Ascending aorta (tissue), 2 donors: ENCODE measurements around the gene MED15. TPM values are rescaled to one million over a fixed set of nuclear protein-coding genes. Genes with fewer than 3 reads are reported as not detected.

Source experiments
- DNase-seq, 2 donors: peaks; one replicate each; pipeline ENCODE4 v3.0.0-alpha.2; 2019; ENCODE audit warnings: low spot score in 2 of 2
- H3K27ac ChIP-seq, 2 donors: fragments of 200-600 bp; sonication (generic); one replicate each; pipeline ENCODE4 v1.5.1; 2016 to 2017; ENCODE audit warnings: mild to moderate bottlenecking in 1 of 2
- H3K27me3 ChIP-seq: fragments of 200-600 bp; sonication (generic); one replicate; pipeline ENCODE4 v1.5.1; 2017
- H3K36me3 ChIP-seq, 2 donors: fragments of 200-600 bp; sonication (generic); one replicate each; pipeline ENCODE4 v1.5.1; 2016
- H3K4me1 ChIP-seq, 2 donors: fragments of 200-600 bp; sonication (generic); one replicate each; pipeline ENCODE4 v1.5.1; 2016 to 2017; ENCODE audit warnings: mild to moderate bottlenecking in 1 of 2
- H3K4me3 ChIP-seq, 2 donors: fragments of 200-600 bp; sonication (generic); one replicate each; pipeline ENCODE4 v1.5.1; 2016 to 2017; ENCODE audit warnings: mild to moderate bottlenecking in 1 of 2
- H3K9me3 ChIP-seq, 2 donors: fragments of 200-600 bp; sonication (generic); one replicate each; pipeline ENCODE4 v1.5.1; 2016
- CTCF ChIP-seq, 3 experiments: fragments of 200-600 bp in 2 of 3; fragments of 450-650 bp in 1 of 3; sonication (generic) in 2 of 3; IDR thresholded peaks; one replicate each; pipeline ENCODE4 v1.5.1; 2016 to 2019; ENCODE audit warnings: antibody characterized with exemption in 3 of 3, mild to moderate bottlenecking in 1 of 3, moderate library complexity in 1 of 3
- intact Hi-C: fragments of 100-400 bp; cut with DNase I; formaldehyde crosslinking; loops from one replicate; pipeline ENCODE4 v1.15.1; 2023
- total RNA-seq: library from RNA; depleted of rRNA; stranded (reverse); fragments of >200 nt; gene quantifications from one replicate; pipeline ENCODE4 v1.1.0, GENCODE V29; 2016

The MED15 gene
- total RNA-seq, 1 donor from 2014 or later, result 204 TPM

DNA sequence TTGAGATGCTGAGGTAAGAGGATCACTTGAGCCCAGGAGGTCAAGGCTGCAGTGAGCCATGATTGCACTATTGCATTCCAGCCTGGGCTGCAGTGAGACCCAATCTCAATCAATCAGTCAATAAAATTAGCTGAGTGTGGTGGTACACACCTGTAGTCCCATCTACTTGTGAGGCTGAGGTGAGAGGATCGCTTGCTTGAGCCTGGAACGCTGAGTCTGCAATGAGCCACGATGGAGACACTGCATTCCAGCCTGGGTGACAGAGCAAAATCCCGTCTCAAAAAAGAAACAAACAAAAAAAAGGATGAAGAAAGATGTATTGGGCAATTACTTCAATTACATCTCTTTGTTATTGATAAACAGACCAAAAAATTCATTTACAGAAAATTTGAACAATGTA lies 54.5 kb downstream of the MED15 start:
- peaks cover 37 to 69% of the 10 kb centered on the region in 2 donors for H3K36me3 ChIP-seq

DNA sequence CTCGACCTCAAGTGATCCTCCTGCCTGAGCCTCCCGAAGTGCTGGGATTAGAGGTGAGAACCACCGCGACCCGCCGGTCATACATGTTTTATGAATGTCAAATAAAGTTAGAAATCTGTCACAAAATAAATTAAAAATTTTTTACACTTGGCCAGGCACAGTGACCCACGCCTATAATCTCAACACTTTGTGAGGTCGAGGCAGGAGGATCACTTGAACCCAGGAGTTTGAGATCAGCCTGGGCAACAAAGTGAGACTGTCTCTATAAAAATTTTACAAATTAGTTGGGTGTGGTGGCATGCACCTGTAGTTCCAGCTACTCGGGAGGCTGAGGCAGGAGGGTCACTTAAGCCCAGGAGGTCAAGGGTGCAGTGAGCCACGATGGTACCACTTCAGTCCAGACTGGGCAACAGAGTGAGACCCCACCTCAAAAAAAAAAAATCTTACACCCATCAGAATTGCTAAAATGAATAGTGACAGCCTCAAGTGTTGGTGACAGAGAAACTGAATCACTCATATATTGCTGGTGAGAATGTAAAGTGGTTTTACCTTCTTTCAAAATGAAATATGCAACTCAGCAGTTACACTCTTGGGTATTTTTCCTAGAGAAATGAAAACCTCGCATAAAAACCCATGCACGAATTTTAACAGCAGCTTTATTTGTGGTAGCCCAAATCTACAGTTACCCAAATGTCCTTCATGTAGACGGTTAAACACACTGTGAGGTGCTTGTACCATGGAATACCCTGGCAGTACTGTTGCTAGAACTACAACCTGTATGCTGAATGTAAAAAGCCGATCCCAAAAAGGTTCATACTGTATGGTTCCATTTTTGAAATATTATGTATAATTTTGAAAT lies 55.4 kb downstream of the MED15 start:
- no peak for DNase-seq
- intact Hi-C loops, result no loop called here

More for the DNA sequence above, 54.5 kb downstream of the MED15 start:
- no peaks in the 10 kb centered on the region for H3K9me3 ChIP-seq
- no peak for TF ChIP-seq CTCF (IDR thresholded peaks at IDR 0.05)
- intact Hi-C loops, result no loop called here
- no peak for DNase-seq
- H3K4me3 ChIP-seq, result no peak overlapping the region
- H3K4me1 ChIP-seq, result peaks cover 3 to 11% of the 10 kb centered on the region in 2 donors
- no peak overlapping the region for H3K27ac ChIP-seq
- H3K27me3 ChIP-seq, result no peaks in the 10 kb centered on the region

GRCh38 chr22:20563466-20563906 lies 56.1 kb downstream of the MED15 start:
- Histone ChIP-seq H3K4me3 (no peak overlapping the region), H3K4me1 (peaks cover 15 to 16% of the 10 kb centered on the region in 2 donors), H3K36me3 (peaks cover 53 to 78% of the 10 kb centered on the region in 2 donors), H3K27ac (no peak overlapping the region), H3K27me3 (no peaks in the 10 kb centered on the region), H3K9me3 (no peaks in the 10 kb centered on the region)
- intact Hi-C loops, result no loop called here
- no peak for TF ChIP-seq CTCF (IDR thresholded peaks at IDR 0.05)
- no peak for DNase-seq

More for the DNA sequence above, 55.4 kb downstream of the MED15 start:
- Histone ChIP-seq H3K27me3 (no peaks in the 10 kb centered on the region), H3K36me3 (peaks cover 46 to 76% of the 10 kb centered on the region in 2 donors), H3K27ac (no peak overlapping the region), H3K4me3 (no peak overlapping the region), H3K9me3 (no peaks in the 10 kb centered on the region), H3K4me1 (peaks cover 8 to 11% of the 10 kb centered on the region in 2 donors)
- no peak for TF ChIP-seq CTCF (IDR thresholded peaks at IDR 0.05)

DNA sequence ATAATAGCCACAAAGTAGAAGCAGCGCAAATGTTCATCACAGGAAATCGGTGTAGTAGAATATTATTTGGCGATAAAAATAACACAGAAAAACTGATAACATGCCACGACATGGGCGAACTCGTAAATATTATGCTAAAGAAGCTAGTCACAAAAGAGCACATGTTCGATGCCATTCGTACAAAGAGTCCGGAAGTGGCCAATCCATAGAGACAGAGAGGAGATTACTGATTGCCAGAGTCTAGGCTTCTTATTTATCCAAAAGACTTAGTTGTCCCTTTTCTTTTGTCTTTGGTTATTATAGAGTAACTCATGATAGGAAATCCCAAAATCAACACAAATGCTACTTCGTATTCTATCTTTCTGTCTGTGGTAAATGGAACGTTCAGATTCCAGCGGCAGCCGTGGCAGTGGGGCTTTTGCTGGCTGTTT lies 56.5 kb downstream of the MED15 start:
- no peaks in the 10 kb centered on the region for H3K27me3 ChIP-seq
- intact Hi-C loops, result no loop called here
- peaks cover 52 to 76% of the 10 kb centered on the region in 2 donors for H3K36me3 ChIP-seq
- H3K27ac ChIP-seq, result no peak overlapping the region
- TF ChIP-seq CTCF (IDR thresholded peaks at IDR 0.05), result no peak
- H3K4me3 ChIP-seq, result no peak overlapping the region
- no peak for DNase-seq
- H3K9me3 ChIP-seq, result no peaks in the 10 kb centered on the region
- peaks cover 19 to 20% of the 10 kb centered on the region in 2 donors for H3K4me1 ChIP-seq

- no peaks in the 10 kb centered on the region for H3K9me3 ChIP-seq
- no peaks in the 10 kb centered on the region for H3K27me3 ChIP-seq
- H3K36me3 ChIP-seq, result peaks cover 50 to 69% of the 10 kb centered on the region in 2 donors
- no peak for DNase-seq
- no peak overlapping the region for H3K4me3 ChIP-seq
- TF ChIP-seq CTCF (IDR thresholded peaks at IDR 0.05), result no peak
- H3K4me1 ChIP-seq, result peaks cover 20 to 30% of the 10 kb centered on the region in 2 donors
- H3K27ac ChIP-seq, result no peak overlapping the region
- intact Hi-C loops, result loop anchor here (5.0 kb wide), 1 partner anchor 137 kb away; no protein-coding TSS in a partner anchor
Observed at GRCh38 chr22:20565079-20565734, 57.8 kb downstream of the MED15 start.
